Fibroblast of lung (primary cell): ENCODE results near the gene HDAC3.

Experiments
- CTCF ChIP-seq, 2 donors: IDR thresholded peaks in 1 of 2; conservative IDR thresholded peaks in 1 of 2; 1 replicate in 1 of 2; 2 replicates in 1 of 2; pipeline ENCODE4 v1.5.1; 2011 to 2012; ENCODE audit warnings: low read length in 2 of 2, control low read depth in 1 of 2, inconsistent platforms in 1 of 2, low read depth in 1 of 2, mild to moderate bottlenecking in 1 of 2
- EZH2 ChIP-seq: IDR thresholded peaks from 2 replicates; pipeline ENCODE4 v1.5.1; 2012; ENCODE audit warnings: low read length, control low read depth, mild to moderate bottlenecking; ENCODE audit errors: missing control alignments

DNA sequence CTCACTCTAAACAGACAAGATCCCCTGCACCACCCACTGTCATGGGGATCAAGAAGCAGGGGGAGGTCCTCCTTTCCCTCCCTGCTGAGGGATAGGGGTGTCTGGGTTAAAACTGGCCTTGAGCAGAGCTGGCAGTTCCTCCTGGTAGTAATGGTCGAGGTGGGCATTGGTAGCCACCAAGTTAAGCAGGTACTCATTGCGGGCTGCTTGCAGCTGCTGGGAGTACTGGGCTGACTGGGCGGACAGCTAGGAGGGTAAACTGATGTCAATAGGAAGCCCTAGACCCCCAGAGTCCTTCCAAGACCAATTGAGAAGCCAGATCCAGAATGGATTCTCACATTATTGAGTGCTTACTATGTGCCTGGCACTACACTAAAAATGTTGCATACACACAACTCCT is 11.2 kb upstream of the HDAC3 start:
- TF ChIP-seq CTCF (conservative IDR thresholded peaks at IDR 0.05 in 1 of 2, IDR thresholded peaks at IDR 0.05 in 1 of 2; ENCODE audit: low read depth in 1 of 2, low read length in 2 of 2) (no peak), EZH2 (no peak)
